GM23338 (cell line): Measurements from ENCODE around the gene BATF3. TPM values are rescaled to one million over a fixed set of nuclear protein-coding genes. Genes with fewer than 3 reads are reported as not detected.

Experiments
- ATAC-seq: fragments of 200-7000 bp; cut with Tn5 transposase; 3 replicates; pipeline ENCODE4 v1.9.1; 2020
- DNase-seq: peaks from one replicate; pipeline ENCODE4 v3.0.0-alpha.2; 2015; ENCODE audit warnings: low spot score
- H2AFZ ChIP-seq: fragments of 200-600 bp; sonication (generic); 2 replicates; pipeline ENCODE4 v1.8.0; 2016; ENCODE audit warnings: antibody characterized with exemption, mild to moderate bottlenecking, moderate library complexity
- H3F3A ChIP-seq: fragments of 200-600 bp; sonication (generic); replicated peaks from 2 replicates; pipeline ENCODE4 v1.8.0; 2017; ENCODE audit warnings: antibody characterized with exemption, mixed run types, low read depth
- H3K27ac ChIP-seq: fragments of 200-600 bp; sonication (generic); 2 replicates; pipeline ENCODE4 v1.6.1; 2016; ENCODE audit warnings: low read depth
- H3K27me3 ChIP-seq: fragments of 200-600 bp; sonication (generic); 2 replicates; pipeline ENCODE4 v1.8.0; 2016; ENCODE audit warnings: mild to moderate bottlenecking, mixed run types, moderate library complexity; ENCODE audit not compliant: insufficient read depth
- H3K36me3 ChIP-seq: fragments of 200-600 bp; sonication (generic); 2 replicates; pipeline ENCODE4 v1.8.0; 2016; ENCODE audit warnings: mild to moderate bottlenecking; ENCODE audit not compliant: insufficient read depth
- H3K4me1 ChIP-seq: fragments of 200-600 bp; sonication (generic); 2 replicates; pipeline ENCODE4 v1.8.0; 2016; ENCODE audit warnings: mild to moderate bottlenecking, moderate library complexity; ENCODE audit not compliant: insufficient read depth
- H3K4me2 ChIP-seq: fragments of 200-600 bp; sonication (generic); 2 replicates; pipeline ENCODE4 v1.7.1; 2017; ENCODE audit warnings: mixed run types
- H3K4me3 ChIP-seq: fragments of 200-600 bp; sonication (generic); 2 replicates; pipeline ENCODE4 v1.6.1; 2016; ENCODE audit warnings: mixed run types
- H3K79me2 ChIP-seq: fragments of 200-600 bp; sonication (generic); replicated peaks from 2 replicates; pipeline ENCODE4 v1.8.0; 2017; ENCODE audit warnings: mild to moderate bottlenecking; ENCODE audit not compliant: insufficient read depth
- H3K9me2 ChIP-seq: fragments of 200-600 bp; sonication (generic); 2 replicates; pipeline ENCODE4 v1.8.0; 2017; ENCODE audit not compliant: insufficient read depth
- H4K20me1 ChIP-seq: fragments of 200-600 bp; sonication (generic); replicated peaks from 2 replicates; pipeline ENCODE4 v1.8.0; 2017; ENCODE audit warnings: mild to moderate bottlenecking; ENCODE audit not compliant: insufficient read depth
- H3K27ac Mint-ChIP-seq: 2 replicates; pipeline ENCODE4 v1.8.0; 2020; ENCODE audit warnings: inconsistent platforms, mild to moderate bottlenecking, moderate library complexity, mixed read lengths
- H3K27me3 Mint-ChIP-seq: 3 replicates; pipeline ENCODE4 v1.8.0; 2022; ENCODE audit warnings: low read depth, mild to moderate bottlenecking, moderate library complexity, mixed read lengths, inconsistent platforms; ENCODE audit not compliant: insufficient read depth, poor library complexity
- H3K36me3 Mint-ChIP-seq: 3 replicates; pipeline ENCODE4 v1.8.0; 2021; ENCODE audit warnings: low read depth, mild to moderate bottlenecking, inconsistent platforms, moderate library complexity, mixed read lengths
- H3K4me1 Mint-ChIP-seq: 3 replicates; pipeline ENCODE4 v1.8.0; 2020; ENCODE audit warnings: mild to moderate bottlenecking, inconsistent platforms, mixed read lengths
- H3K4me3 Mint-ChIP-seq: 3 replicates; pipeline ENCODE4 v1.8.0; 2021; ENCODE audit warnings: moderate library complexity, mild to moderate bottlenecking, inconsistent platforms, mixed read lengths
- H3K9me3 Mint-ChIP-seq: 3 replicates; pipeline ENCODE4 v1.8.0; 2020; ENCODE audit warnings: moderate library complexity, mild to moderate bottlenecking, inconsistent platforms, mixed read lengths
- CREB1 ChIP-seq: fragments of 250-450 bp; sonication (Bioruptor Pico); IDR thresholded peaks from 2 replicates; pipeline ENCODE4 v1.5.0; 2020; ENCODE audit warnings: low read depth, mild to moderate bottlenecking, moderate library complexity
- EZH2 ChIP-seq: fragments of 200-600 bp; sonication (generic); IDR thresholded peaks from one replicate; pipeline ENCODE4 v1.8.0; 2017; ENCODE audit warnings: antibody characterized with exemption, mild to moderate bottlenecking, low read depth; ENCODE audit not compliant: unreplicated experiment
- EZH2phosphoT487 ChIP-seq: fragments of 200-600 bp; sonication (generic); IDR thresholded peaks from one replicate; pipeline ENCODE4 v1.8.1; 2018; ENCODE audit warnings: antibody characterized with exemption; ENCODE audit not compliant: unreplicated experiment
- JUNB ChIP-seq: IDR thresholded peaks from one replicate; pipeline ENCODE4 v1.6.1; 2016; ENCODE audit warnings: antibody characterized with exemption; ENCODE audit not compliant: unreplicated experiment
- NANOG ChIP-seq: IDR thresholded peaks from 2 replicates; pipeline ENCODE4 v1.6.1; 2016; ENCODE audit warnings: antibody characterized with exemption, borderline replicate concordance
- POLR2AphosphoS5 ChIP-seq: IDR thresholded peaks from 2 replicates; pipeline ENCODE4 v1.6.1; 2016; ENCODE audit warnings: antibody characterized with exemption, low read depth
- REST ChIP-seq: IDR thresholded peaks from one replicate; pipeline ENCODE4 v1.6.1; 2018; ENCODE audit warnings: antibody characterized with exemption; ENCODE audit not compliant: unreplicated experiment
- STAT1 ChIP-seq: IDR thresholded peaks from one replicate; pipeline ENCODE4 v1.6.1; 2016; ENCODE audit warnings: antibody characterized with exemption; ENCODE audit not compliant: unreplicated experiment
- ZNF114 ChIP-seq: fragments of 250-450 bp; sonication (Bioruptor Pico); IDR thresholded peaks from 2 replicates; pipeline ENCODE4 v1.5.0; 2020; ENCODE audit warnings: mild to moderate bottlenecking, moderate library complexity
- ZNF331 ChIP-seq: fragments of 250-450 bp; sonication (Bioruptor Pico); IDR thresholded peaks from 2 replicates; pipeline ENCODE4 v1.5.0; 2020; ENCODE audit warnings: low read depth, mild to moderate bottlenecking, moderate library complexity
- polyA plus RNA-seq: library from polyadenylated mRNA; unstranded; fragments of >200 nt; fragmentation: Nextera tagmentation; extraction: Ambion mirVana; gene quantifications from 2 replicates; pipeline ENCODE4 v1.2.1, GENCODE V29; 2016
- total RNA-seq: library from RNA; depleted of rRNA; stranded (reverse); fragments of >200 nt; shearing (Covaris generic); gene quantifications from 2 replicates; pipeline ENCODE4 v1.2.3, GENCODE V29; 2014
- TF ChIP-seq, protein P1 (sequence below), 2 experiments: fragments of 200-600 bp in 1 of 2; sonication (generic) in 1 of 2; conservative IDR thresholded peaks; 2 replicates each; pipeline versions ENCODE4 v1.5.1 to v1.6.1; 2016 to 2017; ENCODE audit warnings: antibody characterized with exemption in 2 of 2, low read depth in 2 of 2, mild to moderate bottlenecking in 2 of 2, moderate library complexity in 1 of 2
- TF ChIP-seq, protein P2 (sequence below): IDR thresholded peaks from 2 replicates; pipeline ENCODE4 v1.6.1; 2016; ENCODE audit warnings: antibody characterized with exemption
- TF ChIP-seq, protein P3 (sequence below): fragments of 250-450 bp; sonication (Bioruptor Pico); IDR thresholded peaks from 2 replicates; pipeline ENCODE4 v1.5.0; 2020; ENCODE audit warnings: mild to moderate bottlenecking, moderate library complexity

Gene BATF3
- total and polyA plus RNA-seq, 2 experiments from 2014 or later = 3.6 to 7.8 TPM

DNA sequence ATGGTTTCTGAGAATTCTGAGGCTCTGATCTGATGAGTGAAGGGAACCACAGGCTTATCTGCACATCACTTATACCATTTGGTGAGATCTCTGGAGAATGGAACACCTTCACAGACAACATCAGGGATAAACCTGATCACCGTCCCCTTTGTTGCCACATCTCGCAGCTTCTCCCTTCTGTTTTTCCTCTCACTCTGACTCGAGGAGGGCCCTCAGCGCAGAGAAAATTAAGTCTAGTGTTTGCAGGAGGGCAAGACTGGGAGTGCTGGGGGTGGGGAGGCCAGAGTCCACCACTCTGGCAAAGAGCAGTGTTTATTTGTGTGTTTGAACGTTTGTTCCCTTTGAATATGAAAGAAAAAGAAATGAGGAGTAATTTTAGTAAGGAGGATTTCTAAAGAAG, 29.0 kb upstream of the BATF3 start:
- Mint-ChIP-seq H3K4me1 (no peaks in the 10 kb centered on the region; the same call in 2 of the 3 replicates), H3K27me3 (no peaks in the 10 kb centered on the region), H3K27ac (no peak overlapping the region), H3K9me3 (peaks cover 26% of the 10 kb centered on the region), H3K36me3 (peaks cover 35% of the 10 kb centered on the region), H3K4me3 (no peak overlapping the region)
- Histone ChIP-seq H3K79me2 (no peaks in the 10 kb centered on the region), H3F3A (no peaks in the 10 kb centered on the region), H3K27me3 (no peaks in the 10 kb centered on the region), H4K20me1 (no peaks in the 10 kb centered on the region), H2AFZ (no peak overlapping the region), H3K4me3 (no peak overlapping the region), H3K4me2 (no peak overlapping the region), H3K4me1 (no peaks in the 10 kb centered on the region), H3K36me3 (no peaks in the 10 kb centered on the region), H3K9me2 (no peaks in the 10 kb centered on the region), H3K27ac (no peak overlapping the region)
- TF ChIP-seq, protein P1, sequence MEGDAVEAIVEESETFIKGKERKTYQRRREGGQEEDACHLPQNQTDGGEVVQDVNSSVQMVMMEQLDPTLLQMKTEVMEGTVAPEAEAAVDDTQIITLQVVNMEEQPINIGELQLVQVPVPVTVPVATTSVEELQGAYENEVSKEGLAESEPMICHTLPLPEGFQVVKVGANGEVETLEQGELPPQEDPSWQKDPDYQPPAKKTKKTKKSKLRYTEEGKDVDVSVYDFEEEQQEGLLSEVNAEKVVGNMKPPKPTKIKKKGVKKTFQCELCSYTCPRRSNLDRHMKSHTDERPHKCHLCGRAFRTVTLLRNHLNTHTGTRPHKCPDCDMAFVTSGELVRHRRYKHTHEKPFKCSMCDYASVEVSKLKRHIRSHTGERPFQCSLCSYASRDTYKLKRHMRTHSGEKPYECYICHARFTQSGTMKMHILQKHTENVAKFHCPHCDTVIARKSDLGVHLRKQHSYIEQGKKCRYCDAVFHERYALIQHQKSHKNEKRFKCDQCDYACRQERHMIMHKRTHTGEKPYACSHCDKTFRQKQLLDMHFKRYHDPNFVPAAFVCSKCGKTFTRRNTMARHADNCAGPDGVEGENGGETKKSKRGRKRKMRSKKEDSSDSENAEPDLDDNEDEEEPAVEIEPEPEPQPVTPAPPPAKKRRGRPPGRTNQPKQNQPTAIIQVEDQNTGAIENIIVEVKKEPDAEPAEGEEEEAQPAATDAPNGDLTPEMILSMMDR (conservative IDR thresholded peaks at IDR 0.05; ENCODE audit: low read depth in 2 of 2) = no peak
- TF ChIP-seq NANOG (no peak), POLR2AphosphoS5 (no peak), ZNF114 (CRISPR knock-in tag) (no peak), EZH2 (no peak), REST (no peak), ZNF331 (no peak), STAT1 (no peak), EZH2phosphoT487 (no peak), CREB1 (CRISPR knock-in tag) (no peak), JUNB (no peak)
- TF ChIP-seq, protein P2, sequence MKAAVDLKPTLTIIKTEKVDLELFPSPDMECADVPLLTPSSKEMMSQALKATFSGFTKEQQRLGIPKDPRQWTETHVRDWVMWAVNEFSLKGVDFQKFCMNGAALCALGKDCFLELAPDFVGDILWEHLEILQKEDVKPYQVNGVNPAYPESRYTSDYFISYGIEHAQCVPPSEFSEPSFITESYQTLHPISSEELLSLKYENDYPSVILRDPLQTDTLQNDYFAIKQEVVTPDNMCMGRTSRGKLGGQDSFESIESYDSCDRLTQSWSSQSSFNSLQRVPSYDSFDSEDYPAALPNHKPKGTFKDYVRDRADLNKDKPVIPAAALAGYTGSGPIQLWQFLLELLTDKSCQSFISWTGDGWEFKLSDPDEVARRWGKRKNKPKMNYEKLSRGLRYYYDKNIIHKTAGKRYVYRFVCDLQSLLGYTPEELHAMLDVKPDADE = no peak
- TF ChIP-seq, protein P3, sequence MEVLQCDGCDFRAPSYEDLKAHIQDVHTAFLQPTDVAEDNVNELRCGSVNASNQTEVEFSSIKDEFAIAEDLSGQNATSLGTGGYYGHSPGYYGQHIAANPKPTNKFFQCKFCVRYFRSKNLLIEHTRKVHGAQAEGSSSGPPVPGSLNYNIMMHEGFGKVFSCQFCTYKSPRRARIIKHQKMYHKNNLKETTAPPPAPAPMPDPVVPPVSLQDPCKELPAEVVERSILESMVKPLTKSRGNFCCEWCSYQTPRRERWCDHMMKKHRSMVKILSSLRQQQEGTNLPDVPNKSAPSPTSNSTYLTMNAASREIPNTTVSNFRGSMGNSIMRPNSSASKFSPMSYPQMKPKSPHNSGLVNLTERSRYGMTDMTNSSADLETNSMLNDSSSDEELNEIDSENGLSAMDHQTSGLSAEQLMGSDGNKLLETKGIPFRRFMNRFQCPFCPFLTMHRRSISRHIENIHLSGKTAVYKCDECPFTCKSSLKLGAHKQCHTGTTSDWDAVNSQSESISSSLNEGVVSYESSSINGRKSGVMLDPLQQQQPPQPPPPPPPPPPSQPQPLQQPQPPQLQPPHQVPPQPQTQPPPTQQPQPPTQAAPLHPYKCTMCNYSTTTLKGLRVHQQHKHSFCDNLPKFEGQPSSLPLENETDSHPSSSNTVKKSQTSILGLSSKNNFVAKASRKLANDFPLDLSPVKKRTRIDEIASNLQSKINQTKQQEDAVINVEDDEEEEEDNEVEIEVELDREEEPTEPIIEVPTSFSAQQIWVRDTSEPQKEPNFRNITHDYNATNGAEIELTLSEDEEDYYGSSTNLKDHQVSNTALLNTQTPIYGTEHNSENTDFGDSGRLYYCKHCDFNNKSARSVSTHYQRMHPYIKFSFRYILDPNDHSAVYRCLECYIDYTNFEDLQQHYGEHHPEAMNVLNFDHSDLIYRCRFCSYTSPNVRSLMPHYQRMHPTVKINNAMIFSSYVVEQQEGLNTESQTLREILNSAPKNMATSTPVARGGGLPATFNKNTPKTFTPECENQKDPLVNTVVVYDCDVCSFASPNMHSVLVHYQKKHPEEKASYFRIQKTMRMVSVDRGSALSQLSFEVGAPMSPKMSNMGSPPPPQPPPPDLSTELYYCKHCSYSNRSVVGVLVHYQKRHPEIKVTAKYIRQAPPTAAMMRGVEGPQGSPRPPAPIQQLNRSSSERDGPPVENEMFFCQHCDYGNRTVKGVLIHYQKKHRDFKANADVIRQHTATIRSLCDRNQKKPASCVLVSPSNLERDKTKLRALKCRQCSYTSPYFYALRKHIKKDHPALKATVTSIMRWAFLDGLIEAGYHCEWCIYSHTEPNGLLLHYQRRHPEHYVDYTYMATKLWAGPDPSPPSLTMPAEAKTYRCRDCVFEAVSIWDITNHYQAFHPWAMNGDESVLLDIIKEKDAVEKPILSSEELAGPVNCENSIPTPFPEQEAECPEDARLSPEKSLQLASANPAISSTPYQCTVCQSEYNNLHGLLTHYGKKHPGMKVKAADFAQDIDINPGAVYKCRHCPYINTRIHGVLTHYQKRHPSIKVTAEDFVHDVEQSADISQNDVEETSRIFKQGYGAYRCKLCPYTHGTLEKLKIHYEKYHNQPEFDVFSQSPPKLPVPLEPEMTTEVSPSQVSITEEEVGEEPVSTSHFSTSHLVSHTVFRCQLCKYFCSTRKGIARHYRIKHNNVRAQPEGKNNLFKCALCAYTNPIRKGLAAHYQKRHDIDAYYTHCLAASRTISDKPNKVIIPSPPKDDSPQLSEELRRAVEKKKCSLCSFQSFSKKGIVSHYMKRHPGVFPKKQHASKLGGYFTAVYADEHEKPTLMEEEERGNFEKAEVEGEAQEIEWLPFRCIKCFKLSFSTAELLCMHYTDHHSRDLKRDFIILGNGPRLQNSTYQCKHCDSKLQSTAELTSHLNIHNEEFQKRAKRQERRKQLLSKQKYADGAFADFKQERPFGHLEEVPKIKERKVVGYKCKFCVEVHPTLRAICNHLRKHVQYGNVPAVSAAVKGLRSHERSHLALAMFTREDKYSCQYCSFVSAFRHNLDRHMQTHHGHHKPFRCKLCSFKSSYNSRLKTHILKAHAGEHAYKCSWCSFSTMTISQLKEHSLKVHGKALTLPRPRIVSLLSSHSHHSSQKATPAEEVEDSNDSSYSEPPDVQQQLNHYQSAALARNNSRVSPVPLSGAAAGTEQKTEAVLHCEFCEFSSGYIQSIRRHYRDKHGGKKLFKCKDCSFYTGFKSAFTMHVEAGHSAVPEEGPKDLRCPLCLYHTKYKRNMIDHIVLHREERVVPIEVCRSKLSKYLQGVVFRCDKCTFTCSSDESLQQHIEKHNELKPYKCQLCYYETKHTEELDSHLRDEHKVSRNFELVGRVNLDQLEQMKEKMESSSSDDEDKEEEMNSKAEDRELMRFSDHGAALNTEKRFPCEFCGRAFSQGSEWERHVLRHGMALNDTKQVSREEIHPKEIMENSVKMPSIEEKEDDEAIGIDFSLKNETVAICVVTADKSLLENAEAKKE = no peak
- ATAC-seq (no peak), DNase-seq (no peak)
